Measurements from ENCODE around the gene TMED10.
A peak's percentile ranks its signal among the peaks of the same experiment; 100 is the strongest.

TMED10 gene

GRCh38 chr14:75176142-75176820 lies at the start of gene TMED10:
TSS of gene TMED10 (minus strand) at chr14:75176612. CDS start at chr14:75176579, 33 bp downstream.
- DNase-seq: peak; percentile 90

- no peak for DNase-seq
These were observed 48.1 kb upstream of the TMED10 start for GRCh38 chr14:75224561-75224960.

GRCh38 chr14:75223664-75224154 lies 47.3 kb upstream of the TMED10 start:
- DNase-seq: peak; percentile 91

GRCh38 chr14:75222208-75222701 lies 45.8 kb upstream of the TMED10 start:
- DNase-seq: peak; percentile 95

GRCh38 chr14:75221797-75222196 lies 45.4 kb upstream of the TMED10 start:
- DNase-seq: no peak

GRCh38 chr14:75220156-75220555 lies 43.7 kb upstream of the TMED10 start:
- peak; percentile 40 for DNase-seq

- no peak for DNase-seq
These were observed 41.2 kb upstream of the TMED10 start for GRCh38 chr14:75217508-75218206.

- no peak for DNase-seq
These were observed 40.1 kb upstream of the TMED10 start for GRCh38 chr14:75216427-75217006.

- no peak for DNase-seq
These were observed 39.1 kb upstream of the TMED10 start for GRCh38 chr14:75215520-75215919.

- DNase-seq: no peak
These were observed 38.1 kb upstream of the TMED10 start for GRCh38 chr14:75214558-75214957.

GRCh38 chr14:75213172-75213571 lies 36.8 kb upstream of the TMED10 start:
- peak; percentile 21 for DNase-seq

- no peak for DNase-seq
These were observed 32.4 kb upstream of the TMED10 start for GRCh38 chr14:75208843-75209242.

- DNase-seq: no peak
These were observed 29.8 kb upstream of the TMED10 start for GRCh38 chr14:75206190-75206589.

GRCh38 chr14:75205591-75205990 lies 29.2 kb upstream of the TMED10 start:
- peak; percentile 80 for DNase-seq

GRCh38 chr14:75204116-75204515 lies 27.7 kb upstream of the TMED10 start:
- no peak for DNase-seq

GRCh38 chr14:75202657-75203056 lies 26.2 kb upstream of the TMED10 start:
- no peak for DNase-seq

GRCh38 chr14:75201087-75201486 lies 24.7 kb upstream of the TMED10 start:
- no peak for DNase-seq

- no peak for DNase-seq
These were observed 24.0 kb upstream of the TMED10 start for GRCh38 chr14:75200451-75200850.

GRCh38 chr14:75198291-75198933 lies 22.0 kb upstream of the TMED10 start:
- no peak for DNase-seq

GRCh38 chr14:75197338-75197737 lies 20.9 kb upstream of the TMED10 start:
- DNase-seq: no peak

- peak; percentile 70 for DNase-seq
These were observed 20.1 kb upstream of the TMED10 start for GRCh38 chr14:75196468-75196867.

GRCh38 chr14:75196064-75196463 lies 19.7 kb upstream of the TMED10 start:
- DNase-seq: no peak

GRCh38 chr14:75191100-75191499 lies 14.7 kb upstream of the TMED10 start:
- no peak for DNase-seq

All from inflammatory macrophage treated with lipopolysaccharide for 4 hours (primary cell).